GM21360 (cell line): ENCODE results near the gene ATXN10.
"Not testable (repeated sequence)": the region's sequence is repeated elsewhere in the genome, so short reads cannot be mapped to it uniquely, and the experiment has no call there.

Source experiments
- ATAC-seq: cut with Tn5 transposase; IDR thresholded peaks from one replicate; pipeline ENCODE4 v1.9.1; 2021; ENCODE audit warnings: mild to moderate bottlenecking, moderate library complexity; ENCODE audit not compliant: unreplicated experiment

The ATXN10 gene

DNA sequence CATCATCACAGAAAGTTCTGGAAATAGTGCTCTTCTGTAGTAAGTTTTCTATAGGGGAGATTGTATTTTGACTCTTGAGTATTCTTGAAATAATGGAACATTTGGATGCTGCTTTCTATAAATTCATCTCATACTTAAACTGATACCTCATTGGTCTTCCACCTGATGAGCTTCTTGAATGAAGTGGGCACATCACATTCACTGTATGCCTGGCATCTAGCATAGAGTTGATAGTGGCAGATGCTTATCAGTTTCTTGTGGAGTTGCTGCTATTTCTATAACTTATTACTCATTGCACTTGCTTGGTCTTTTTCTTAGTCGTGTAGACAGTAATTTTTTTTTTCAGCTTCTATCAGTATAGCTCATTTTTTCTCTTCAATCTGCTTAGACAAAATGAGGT, 5.4 kb downstream of the ATXN10 start:
- ATAC-seq: no peak

DNA sequence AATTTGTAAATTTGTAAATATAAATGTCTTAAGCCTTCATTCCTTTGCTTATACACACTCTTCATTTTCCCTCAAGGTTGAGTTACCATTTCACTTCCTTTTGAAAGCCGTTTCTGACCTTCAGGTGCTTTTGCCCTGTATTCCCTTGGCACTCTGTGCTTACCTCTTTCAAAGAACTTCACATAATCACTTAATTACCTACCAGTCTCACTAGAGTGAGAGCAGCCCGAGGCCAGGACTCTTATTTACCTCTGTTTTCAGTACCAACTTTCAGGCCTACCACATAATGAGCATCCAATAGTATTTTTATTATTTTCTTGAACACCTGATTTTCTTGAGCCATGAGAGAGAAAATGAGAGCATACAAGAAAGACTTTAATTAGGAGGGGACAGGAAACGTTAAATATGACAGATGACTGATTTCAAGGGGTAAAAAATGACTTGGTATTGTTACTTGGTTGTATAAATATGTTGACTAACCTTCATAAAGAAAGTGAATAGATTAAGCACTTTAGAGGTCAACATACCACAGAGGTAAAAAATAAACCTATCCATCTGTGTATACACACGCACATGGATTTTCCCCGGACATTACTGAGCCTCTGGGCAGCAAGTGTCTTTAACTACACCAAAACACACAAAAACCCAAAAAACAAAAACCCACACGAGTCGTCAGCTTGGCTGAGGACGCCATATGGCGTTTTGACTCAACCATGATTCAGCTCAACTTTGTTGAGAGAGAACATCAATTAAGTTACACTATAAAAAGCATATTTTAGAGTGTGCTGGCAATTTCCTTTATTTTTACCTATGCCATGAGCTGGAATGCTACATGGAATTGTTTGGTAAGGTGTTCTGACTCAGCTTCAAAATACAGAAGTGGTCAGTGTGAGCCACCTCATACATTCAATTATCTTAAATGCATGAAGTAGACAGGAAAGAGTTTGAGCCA, 7.6 kb downstream of the ATXN10 start:
- ATAC-seq: no peak

DNA sequence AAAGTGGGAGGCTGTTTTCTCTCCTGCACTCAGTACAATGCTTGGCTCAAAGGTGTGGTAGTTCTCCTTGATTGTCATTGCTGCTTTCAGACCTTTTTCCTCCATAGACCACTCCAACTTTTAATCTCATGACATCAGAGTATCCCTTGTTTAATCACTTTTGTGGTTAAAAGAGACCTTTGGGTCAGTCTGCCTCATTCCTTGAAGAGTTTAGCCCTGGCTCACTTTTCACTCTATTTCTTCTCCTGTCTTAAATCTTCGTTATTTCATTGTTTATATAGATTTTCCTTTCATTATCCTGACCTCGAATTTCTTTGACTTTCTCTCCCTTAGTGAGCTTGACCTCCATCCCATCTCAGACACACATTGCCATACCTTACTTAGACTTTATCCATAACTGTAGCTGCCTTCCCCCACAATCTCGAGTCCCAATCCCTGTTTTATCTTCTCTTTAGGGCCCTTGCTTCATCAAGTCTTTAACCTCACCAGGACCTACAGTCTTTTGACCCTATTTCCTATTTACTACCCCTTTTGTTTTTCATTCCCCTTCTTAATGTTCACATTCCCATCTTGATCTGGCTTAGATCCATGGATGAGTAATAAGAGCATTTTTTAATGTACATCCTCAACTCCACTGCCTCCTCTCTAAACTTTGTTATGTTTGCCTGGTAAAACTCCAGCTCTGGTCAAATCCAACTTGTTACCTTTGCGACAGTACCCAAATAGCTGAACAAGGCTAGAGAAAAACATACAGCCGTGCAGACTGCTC, 9.5 kb downstream of the ATXN10 start:
- ATAC-seq: no peak

DNA sequence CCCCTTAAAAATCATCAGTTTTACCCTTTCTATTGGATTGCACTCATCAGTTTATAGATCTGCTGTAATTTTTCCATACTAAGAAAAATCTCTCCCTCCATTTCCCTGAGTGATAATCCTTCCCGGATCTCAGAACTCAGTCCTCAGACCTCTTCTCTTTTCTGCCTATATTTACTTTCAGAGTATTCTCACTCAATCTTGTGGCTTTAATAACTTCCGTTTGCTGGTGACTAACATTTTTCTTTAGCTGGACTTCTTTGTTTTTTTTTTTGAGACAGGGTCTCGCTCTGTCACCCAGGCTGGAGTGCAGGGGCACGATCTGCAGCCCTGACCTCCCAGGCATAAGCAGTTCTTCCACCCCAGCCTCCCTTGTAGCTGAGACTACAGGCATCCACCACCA, 10.4 kb downstream of the ATXN10 start:
- ATAC-seq: no peak

DNA sequence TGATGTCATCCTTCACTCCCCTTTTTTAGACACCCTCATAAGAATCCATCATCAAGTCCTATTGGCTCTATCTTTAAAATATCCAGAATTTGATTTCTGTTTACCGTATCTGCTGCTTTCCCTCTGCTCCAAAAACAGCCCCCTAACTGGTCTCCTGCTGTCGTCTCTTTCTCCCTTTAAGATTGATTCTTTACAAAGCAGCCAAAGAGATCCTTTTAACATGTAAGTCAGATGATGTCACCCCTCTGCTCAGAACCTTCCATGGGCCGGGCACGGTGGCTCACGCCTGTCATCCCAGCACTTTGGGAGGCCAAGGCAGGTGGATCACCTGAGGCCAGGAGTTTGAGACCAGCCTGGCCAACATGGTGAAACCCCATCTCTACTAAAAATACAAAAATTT, 11.1 kb downstream of the ATXN10 start:
- ATAC-seq: not testable (repeated sequence)

DNA sequence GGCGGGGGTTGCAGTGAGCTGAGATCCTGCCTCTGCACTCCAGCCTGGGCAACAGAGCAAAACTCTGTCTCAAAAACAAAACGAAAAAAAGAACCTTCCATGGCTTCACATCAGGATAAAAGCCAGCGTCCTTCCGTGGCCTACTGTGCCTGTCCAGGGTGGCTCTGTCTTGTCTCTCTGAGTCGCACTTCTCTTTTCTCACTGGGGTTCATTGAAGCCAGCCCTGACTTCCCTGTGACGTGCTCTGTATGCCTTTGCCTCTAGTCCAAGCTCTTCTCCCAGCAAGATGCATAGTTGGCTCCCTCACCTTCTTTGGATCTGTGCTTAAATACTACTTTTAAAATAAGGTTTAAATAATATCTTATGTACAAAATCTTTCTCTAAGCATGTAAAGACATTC, 11.6 kb downstream of the ATXN10 start:
- ATAC-seq: no peak

DNA sequence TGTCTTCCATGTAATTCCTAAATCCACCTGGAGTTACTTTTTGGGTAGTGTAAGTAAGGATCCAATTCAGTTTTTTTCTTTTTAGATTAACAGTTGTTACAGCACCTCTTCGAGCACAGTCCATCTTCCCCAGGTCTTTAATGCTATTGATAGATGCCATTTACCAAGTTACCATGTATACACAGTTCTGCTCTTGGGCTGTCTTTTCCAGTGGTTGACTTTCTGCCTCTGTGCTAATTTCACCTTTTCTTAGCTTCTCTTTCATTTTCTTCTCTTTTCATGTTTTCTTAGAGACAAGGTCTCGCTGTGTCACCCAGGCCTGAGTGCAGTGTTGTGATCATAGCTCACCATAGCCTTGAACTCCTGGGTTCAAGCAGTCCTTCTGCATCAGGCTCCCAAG, 12.0 kb downstream of the ATXN10 start:
- no peak for ATAC-seq

DNA sequence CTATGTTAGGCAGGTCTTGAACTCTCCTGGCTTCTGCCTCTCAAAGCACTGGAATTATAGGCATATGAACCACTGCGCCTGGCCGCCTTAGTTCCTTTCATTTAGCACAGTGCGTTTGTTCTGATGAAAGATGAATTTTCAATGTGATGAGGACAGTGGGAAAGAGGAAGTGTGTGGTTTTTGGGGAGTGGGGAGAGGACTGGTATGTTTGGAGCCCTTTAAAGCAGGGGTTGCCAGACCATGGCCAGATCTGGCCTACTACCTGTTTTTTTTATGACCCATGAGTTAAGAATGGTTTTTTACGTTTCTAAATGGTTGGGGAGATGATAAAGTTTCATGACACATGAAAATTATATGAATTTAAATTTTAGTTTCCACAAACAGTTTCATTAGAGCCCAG, 12.5 kb downstream of the ATXN10 start:
- no peak for ATAC-seq

DNA sequence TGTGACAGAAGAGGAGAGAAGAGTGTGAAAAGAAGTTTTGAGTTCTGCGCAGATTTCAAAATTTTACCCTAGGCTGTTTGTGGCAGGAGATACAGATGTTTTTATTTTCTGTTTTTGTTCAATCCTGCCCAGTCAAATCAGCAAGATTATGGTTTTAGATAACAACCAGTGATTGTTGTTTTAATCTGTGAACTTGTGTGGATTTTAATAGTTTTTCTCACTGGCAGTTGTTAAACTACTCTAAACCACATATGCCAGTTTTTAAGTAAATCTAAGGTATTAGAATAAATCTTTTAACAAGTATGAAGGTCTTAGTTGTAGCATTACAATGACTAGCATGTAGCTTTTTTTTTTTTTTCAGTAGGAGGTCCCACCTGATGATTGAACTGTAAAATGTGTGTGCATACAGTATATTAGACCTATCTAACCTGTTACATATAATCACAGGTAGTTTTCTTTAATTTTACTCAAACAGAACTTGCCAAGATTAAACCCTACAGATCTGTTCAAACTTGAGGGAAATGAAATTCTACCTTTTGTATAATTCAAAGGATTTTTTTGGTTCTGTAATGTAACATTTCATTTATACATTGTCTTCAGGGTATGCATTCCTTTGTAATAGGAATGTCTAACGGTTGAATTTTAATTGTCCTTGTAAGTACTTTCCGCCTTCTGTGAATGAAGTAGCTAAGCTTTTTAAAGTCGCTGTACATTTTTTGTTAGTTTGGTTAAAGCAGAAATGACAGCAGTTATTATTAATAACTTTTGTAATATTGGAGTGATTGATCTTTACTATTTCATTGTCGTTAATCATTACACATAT, 13.3 kb downstream of the ATXN10 start:
- no peak for ATAC-seq

DNA sequence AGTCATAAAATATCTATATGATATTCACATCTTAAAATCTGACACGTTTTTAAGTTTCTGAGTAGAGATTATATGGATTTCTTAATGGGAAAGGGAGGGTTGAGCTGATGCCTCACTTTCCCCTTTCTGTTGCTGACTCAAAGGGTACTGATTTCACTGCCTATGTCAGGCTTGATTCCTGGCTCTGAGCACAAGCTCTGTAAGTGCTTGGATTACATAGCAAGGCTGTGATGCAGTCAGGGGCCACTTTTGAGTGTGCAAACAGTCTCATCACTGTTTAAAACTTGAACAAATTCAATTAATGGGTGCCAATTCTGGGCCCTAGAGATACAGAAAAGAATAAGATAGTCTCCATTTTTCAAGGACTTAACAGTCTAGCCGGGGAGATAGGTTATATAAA, 14.4 kb downstream of the ATXN10 start:
- ATAC-seq: no peak

DNA sequence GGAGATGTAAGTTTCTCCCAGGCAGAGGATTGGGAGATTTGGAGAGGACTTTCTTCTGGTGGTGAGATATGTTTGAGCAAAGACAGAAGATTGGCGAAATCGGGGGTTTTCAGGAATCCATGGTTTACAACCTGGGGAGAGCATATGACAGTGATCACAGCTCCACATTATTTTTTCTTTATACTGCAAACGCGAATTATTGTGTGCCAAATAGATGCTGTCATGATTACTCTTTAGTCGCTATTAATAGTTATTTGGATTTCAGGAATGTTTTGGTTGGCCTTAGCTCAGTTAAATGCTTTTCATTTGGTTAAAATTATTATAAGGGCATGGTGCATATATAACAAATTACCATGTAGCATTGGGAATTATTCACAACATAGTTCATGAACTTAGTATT, 15.2 kb downstream of the ATXN10 start:
- ATAC-seq: no peak

DNA sequence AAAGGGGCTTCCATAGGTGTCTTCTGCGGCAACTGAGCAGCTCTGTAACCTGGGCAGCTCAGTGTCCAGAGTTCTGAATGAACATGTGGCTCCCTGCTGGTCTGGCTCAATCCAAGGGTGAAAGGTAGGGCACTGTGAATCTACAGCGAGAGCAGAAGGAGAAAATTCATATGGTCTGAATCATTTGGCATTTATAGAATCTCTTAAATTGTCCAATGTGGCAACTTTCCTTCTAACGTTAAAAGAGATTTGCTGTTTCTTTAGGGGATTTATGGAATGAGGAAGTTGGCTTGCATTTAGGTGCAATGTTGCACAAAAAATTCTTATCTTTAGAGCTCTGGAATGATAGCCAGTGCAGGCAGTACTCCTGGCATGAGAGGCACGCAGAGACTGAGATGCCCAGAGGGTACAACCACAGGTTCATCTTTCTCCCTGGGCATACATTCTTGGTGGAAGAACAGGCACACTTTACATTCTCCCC, 17.0 kb downstream of the ATXN10 start:
- no peak for ATAC-seq

DNA sequence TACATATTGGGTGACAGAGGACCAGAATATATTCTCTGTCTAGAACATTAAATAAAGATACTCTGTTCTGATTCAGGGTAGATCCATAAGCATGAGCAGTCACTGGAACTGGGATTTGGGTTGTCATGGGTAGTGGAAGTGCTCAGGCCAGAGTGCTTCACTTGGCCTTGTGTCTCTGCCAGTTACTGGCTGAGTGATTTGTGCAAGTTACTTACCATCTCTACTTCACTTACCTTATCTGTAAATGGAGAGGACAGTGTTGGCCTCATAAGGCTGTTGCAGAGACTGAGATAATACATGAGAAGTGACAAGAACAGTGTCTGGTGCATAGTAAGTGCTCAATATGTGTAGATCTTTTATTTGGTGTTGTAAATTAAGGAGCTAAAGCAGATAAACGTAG, 17.6 kb downstream of the ATXN10 start:
- no peak for ATAC-seq

DNA sequence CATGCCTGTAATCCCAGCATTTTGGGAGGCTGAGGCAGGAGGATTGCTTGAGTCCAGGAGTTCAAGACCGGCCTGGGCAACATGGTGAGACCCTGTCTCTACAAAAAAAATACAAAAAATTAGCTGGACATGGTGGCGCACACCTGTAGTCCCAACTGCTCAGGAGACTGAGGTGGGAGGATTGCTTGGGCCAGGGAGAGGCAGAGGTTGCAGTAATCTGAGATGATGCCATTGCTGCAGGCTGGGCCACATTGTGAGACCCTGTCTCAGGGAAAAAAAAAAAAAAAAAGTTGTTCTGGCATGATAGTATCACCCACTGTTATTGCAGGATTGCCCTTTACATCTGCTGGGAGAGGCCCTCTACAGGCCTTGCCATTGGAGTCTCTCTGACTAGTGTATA, 18.4 kb downstream of the ATXN10 start:
- no peak for ATAC-seq

DNA sequence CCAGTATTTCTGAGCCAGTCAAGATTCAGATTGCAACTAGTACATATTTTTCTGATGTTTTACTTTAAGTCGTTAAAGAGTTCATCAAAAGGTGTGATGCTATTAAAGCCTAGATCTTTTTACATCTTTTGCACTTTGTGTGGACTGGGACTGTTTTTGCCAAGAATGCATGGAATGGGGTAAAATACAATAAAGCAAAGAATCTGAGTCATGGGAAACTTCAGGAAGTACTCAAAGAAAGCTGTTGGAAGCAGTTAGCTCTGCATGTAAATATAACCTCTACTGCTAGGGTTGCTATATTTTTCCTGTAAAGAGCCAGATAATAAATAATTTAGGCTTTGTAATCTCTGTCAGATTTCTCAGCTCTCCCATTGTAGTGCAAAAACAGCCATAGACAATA, 20.9 kb downstream of the ATXN10 start:
- ATAC-seq: no peak

DNA sequence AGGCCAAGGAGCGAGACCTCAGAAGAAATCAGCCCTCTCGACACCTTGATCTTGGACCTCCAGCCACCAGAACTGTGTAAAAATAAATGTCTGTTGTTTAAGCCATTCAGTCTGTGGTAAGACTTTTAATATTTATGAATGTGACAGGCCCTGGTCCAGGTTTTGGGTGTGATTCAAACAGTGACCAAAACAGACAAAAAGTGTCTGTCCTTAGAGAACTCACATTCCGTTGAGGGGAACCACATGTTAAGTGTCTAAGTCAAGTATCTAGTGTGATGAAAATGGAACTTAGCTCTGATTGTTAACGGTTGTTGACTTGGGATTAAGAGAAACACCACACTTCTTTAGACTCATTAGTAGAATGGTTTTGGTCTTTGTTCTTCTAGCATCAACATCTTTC, 22.2 kb downstream of the ATXN10 start:
- no peak for ATAC-seq

DNA sequence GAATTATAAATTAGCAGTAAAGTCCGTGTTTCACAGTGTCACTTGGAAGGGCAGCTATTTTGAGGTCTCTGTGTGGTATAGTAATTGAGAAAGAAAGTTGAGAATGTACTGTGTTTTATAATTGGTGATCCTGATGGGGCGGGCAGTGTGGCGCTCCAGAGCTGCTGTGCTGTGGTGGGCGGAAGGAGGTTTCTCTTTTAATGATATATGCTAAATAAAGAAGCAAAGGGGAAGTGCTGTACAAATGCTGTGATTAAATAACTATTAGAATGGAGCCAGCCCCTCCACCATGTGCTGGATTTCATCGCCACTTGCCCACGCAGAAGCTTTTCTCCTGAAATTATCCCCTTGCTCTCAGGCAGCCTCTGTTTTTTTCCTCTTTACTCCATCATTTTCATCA, 24.6 kb downstream of the ATXN10 start:
- no peak for ATAC-seq

DNA sequence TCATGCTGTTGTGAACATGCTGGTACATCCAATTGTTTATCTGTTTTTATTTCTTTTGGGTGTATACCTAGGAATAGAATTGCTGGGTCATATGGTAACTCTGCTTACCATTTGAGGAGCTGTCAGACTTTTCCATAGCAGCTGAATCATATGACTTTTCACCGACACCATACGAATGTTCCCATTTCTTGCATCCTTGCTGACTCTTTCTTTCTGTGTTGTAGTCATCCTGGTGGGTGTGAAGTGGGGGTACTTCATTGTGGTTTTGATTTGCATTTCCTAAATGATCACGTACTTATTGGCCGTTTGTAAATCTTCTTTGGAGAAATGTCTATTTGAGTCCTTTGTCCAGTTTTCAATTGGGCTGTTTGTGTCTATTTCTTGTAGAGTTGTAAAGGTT, 26.5 kb downstream of the ATXN10 start:
- ATAC-seq: no peak

DNA sequence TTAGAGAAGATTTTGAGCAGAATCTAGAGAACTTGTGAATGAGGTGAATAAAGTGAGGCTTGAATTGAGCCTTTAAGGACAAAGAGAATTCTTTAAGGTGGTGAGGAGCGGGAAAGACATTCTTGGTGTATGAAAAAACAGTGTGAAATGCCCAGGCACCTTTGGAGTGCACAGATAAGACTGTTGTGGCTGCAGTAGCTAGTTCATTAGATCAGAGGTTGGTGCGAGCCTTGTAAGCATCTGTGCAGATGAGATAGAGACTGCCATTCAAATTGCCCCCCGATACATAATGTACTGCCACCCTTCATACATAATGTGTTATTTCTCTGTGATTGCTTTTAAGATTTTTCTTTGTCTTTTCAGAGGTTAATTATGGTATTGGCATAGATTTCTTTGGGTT, 31.3 kb downstream of the ATXN10 start:
- ATAC-seq: no peak

DNA sequence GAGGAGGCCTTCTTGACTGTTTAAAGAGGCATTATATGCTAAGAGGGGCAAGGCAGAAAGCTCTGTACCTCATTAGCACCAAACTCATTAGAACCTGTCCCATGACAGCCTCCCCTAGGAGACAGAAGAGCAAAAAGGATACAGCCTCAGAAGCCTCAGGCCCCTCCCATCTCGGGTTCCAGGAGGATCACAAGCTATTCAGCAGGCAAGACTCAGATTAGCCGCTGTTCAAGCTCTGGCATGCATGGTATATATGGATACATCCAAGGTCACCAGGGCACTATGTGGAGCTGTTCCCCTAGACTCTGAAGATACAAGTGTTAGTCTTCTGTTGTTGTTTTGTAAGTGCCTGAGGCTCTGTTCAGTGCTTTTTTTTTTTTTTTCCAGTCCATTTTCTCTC, 32.1 kb downstream of the ATXN10 start:
- ATAC-seq: no peak

DNA sequence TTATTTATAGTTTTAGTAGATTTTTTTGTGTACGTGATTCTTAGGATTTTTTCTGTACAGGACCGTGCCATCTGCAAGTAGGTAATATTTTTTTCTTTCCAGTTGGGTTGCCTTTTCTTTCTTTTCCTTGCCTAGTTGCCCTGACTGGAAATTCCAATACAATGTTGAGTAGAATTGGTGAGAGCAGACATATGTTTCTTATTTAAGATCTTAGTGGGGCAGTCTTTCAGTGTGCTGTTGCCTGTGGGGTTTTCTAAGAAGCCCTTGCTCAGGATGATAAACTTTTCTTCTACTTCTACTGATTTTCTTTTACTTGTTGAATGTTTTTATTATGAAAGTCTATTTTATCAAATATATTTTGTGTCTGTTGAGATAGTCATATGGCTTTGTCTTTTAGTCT, 33.0 kb downstream of the ATXN10 start:
- ATAC-seq: no peak
